DND-41 (cell line): ENCODE measurements around the gene RGS3.
"Not testable (repeated sequence)": the region's sequence is repeated elsewhere in the genome, so short reads cannot be mapped to it uniquely, and the experiment has no call there.

ENCODE experiments used
- ATAC-seq: fragments of 200-7000 bp; cut with Tn5 transposase; 3 replicates; pipeline ENCODE4 v1.9.1; 2021; ENCODE audit warnings: low read depth; ENCODE audit not compliant: insufficient read depth
- DNase-seq: peaks from one replicate; pipeline ENCODE4 v3.0.0-alpha.2; 2020
- H2AFZ ChIP-seq: 2 replicates; pipeline ENCODE4 v1.6.0; 2012; ENCODE audit warnings: low read depth, low read length
- H3K27ac ChIP-seq: 2 replicates; pipeline ENCODE4 v1.5.1; 2012; ENCODE audit warnings: low read length, inconsistent platforms
- H3K27me3 ChIP-seq: fragments of 200-600 bp; sonication (generic); 2 replicates; pipeline ENCODE4 v1.6.0; 2012; ENCODE audit warnings: low read length, mild to moderate bottlenecking, inconsistent platforms; ENCODE audit not compliant: insufficient read depth, poor library complexity
- H3K36me3 ChIP-seq: 2 replicates; pipeline ENCODE4 v1.5.1; 2012; ENCODE audit warnings: low read length, inconsistent platforms; ENCODE audit not compliant: insufficient read depth
- H3K4me1 ChIP-seq: 2 replicates; pipeline ENCODE4 v1.5.1; 2012; ENCODE audit warnings: mild to moderate bottlenecking, low read length; ENCODE audit not compliant: insufficient read depth
- H3K4me2 ChIP-seq: 2 replicates; pipeline ENCODE4 v1.6.0; 2012; ENCODE audit warnings: mild to moderate bottlenecking, moderate library complexity, low read length, inconsistent platforms; ENCODE audit not compliant: insufficient read depth
- H3K4me3 ChIP-seq, 2 experiments: fragments of 200-600 bp in 1 of 2; shearing (Covaris generic) in 1 of 2; 2 replicates each; pipeline ENCODE4 v1.5.1; 2012 to 2016; ENCODE audit warnings: inconsistent platforms in 2 of 2, low read length in 2 of 2, mild to moderate bottlenecking in 2 of 2, low read depth in 1 of 2, moderate library complexity in 1 of 2
- H3K79me2 ChIP-seq: 2 replicates; pipeline ENCODE4 v1.6.0; 2012; ENCODE audit warnings: low read length, inconsistent platforms; ENCODE audit not compliant: insufficient read depth
- H3K9ac ChIP-seq: 2 replicates; pipeline ENCODE4 v1.6.0; 2012; ENCODE audit warnings: low read depth, mild to moderate bottlenecking, inconsistent platforms, low read length, moderate library complexity
- H3K9me3 ChIP-seq: 2 replicates; pipeline ENCODE4 v1.5.1; 2012; ENCODE audit warnings: low read length, moderate library complexity, mild to moderate bottlenecking, inconsistent platforms; ENCODE audit not compliant: insufficient read depth, severe bottlenecking
- H4K20me1 ChIP-seq: 2 replicates; pipeline ENCODE4 v1.6.0; 2012; ENCODE audit warnings: low read length; ENCODE audit not compliant: insufficient read depth
- EZH2 ChIP-seq: IDR thresholded peaks from 3 replicates; pipeline ENCODE4 v1.6.1; 2012; ENCODE audit warnings: borderline replicate concordance, low read depth, mild to moderate bottlenecking, moderate library complexity, low read length, inconsistent platforms; ENCODE audit not compliant: severe bottlenecking
- TF ChIP-seq, protein P1 (sequence below): IDR thresholded peaks from 2 replicates; pipeline ENCODE4 v1.5.1; 2012; ENCODE audit warnings: borderline replicate concordance, low read length, moderate library complexity, mild to moderate bottlenecking; ENCODE audit not compliant: poor library complexity, severe bottlenecking; ENCODE audit errors: extremely low read depth

RGS3 gene

DNA sequence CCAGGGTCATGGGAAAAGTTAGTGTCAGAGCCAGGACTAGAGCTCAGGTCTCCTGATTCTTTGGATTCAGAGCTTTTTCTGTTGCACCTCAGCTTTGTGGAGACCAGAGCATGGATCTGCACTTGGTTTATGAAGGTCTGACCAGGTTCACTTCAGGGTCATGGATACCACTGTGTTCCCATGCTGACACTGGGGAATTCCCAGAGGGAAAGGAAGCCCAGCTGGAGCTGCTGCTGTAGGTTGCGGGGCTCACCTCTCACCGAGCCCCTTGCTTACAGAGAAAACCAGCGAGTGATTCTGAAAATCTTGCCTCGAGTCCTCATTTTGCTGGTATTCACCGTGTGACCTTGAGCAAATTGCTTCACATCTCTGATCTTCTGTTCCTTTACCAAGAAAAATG is 83.0 kb downstream of the RGS3 start:
- H3K9me3 ChIP-seq, result no peaks in the 10 kb centered on the region
- H2AFZ ChIP-seq, result no peak overlapping the region
- no peaks in the 10 kb centered on the region for H3K79me2 ChIP-seq
- no peaks in the 10 kb centered on the region for H4K20me1 ChIP-seq
- no peaks in the 10 kb centered on the region for H3K36me3 ChIP-seq
- DNase-seq, result no peak
- no peaks in the 10 kb centered on the region for H3K27me3 ChIP-seq
- no peak overlapping the region for H3K4me3 ChIP-seq
- TF ChIP-seq, protein P1, sequence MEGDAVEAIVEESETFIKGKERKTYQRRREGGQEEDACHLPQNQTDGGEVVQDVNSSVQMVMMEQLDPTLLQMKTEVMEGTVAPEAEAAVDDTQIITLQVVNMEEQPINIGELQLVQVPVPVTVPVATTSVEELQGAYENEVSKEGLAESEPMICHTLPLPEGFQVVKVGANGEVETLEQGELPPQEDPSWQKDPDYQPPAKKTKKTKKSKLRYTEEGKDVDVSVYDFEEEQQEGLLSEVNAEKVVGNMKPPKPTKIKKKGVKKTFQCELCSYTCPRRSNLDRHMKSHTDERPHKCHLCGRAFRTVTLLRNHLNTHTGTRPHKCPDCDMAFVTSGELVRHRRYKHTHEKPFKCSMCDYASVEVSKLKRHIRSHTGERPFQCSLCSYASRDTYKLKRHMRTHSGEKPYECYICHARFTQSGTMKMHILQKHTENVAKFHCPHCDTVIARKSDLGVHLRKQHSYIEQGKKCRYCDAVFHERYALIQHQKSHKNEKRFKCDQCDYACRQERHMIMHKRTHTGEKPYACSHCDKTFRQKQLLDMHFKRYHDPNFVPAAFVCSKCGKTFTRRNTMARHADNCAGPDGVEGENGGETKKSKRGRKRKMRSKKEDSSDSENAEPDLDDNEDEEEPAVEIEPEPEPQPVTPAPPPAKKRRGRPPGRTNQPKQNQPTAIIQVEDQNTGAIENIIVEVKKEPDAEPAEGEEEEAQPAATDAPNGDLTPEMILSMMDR, result no peak
- no peak for TF ChIP-seq EZH2
- no peaks in the 10 kb centered on the region for H3K4me1 ChIP-seq
- H3K27ac ChIP-seq, result no peak overlapping the region
- no peak for ATAC-seq
- H3K4me2 ChIP-seq, result no peak overlapping the region
- H3K9ac ChIP-seq, result no peak overlapping the region

DNA sequence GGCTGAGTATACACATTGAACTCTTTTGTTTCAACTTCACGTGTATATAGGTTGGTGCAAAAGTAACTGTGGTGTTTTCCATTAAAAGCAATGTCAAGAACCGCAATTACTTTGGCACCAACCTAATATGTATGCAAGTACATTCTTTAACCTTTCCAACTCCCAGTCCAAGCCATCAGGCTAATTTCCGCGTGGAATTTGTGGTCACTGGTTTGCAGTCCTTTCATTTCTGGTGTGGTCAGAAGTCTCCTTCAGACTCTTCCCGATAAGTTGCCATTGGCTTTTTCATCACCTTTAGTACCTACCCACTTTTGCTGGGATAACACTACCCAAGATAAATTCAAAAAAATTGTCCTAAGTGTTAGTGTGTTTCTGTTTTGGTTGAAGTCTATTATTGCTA is 84.0 kb downstream of the RGS3 start:
- H2AFZ ChIP-seq, result no peak overlapping the region
- TF ChIP-seq EZH2, result no peak
- TF ChIP-seq, protein P1, result no peak
- no peaks in the 10 kb centered on the region for H4K20me1 ChIP-seq
- no peak overlapping the region for H3K4me2 ChIP-seq
- H3K4me3 ChIP-seq, result no peak overlapping the region
- H3K36me3 ChIP-seq, result no peaks in the 10 kb centered on the region
- H3K27me3 ChIP-seq, result no peaks in the 10 kb centered on the region
- H3K79me2 ChIP-seq, result no peaks in the 10 kb centered on the region
- no peak for DNase-seq
- ATAC-seq, result no peak
- no peak overlapping the region for H3K9ac ChIP-seq
- no peak overlapping the region for H3K27ac ChIP-seq
- no peaks in the 10 kb centered on the region for H3K9me3 ChIP-seq
- H3K4me1 ChIP-seq, result no peaks in the 10 kb centered on the region

DNA sequence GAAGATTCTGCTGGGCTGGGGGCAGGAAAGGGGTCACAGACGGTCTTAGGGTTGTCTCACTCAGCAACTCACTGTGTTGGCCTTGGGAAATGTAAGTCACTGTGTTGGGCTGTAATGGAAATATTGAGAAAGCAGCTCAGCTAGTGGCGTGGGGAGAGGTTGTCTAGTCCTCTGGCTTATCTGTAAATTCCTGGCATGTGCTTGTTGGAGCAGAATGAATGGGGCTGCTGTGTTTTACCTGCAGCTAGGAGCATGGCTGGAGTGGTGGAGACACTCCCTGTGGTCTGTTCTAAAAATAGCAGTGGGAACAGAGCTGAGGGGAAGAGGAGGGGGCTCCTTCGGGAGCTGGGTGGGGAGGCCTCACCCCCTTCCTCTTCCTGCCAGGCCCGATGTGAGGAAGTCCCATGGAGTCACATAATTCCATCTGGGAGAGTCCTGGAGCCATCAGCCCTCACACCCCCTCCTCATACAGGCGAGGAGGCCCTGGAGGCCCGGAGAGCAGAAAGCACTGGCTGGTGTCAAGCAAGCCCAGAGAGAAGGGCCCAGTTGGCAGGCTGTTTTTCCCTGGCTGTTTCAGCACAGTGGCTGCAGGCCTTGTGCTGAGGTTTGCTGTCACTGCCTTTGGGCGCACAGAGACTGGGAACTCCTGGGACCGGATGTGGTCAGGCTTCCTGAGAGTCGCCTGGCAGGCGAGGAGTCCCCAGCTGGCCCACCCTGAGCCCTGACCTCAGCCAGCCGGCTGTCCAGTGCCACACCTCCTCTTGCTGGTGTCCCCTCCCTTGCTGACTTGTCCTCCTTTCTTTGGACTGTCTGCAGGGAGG is 84.9 kb downstream of the RGS3 start:
- no peak for TF ChIP-seq EZH2
- TF ChIP-seq, protein P1, result no peak
- Histone ChIP-seq H3K4me2 (no peak overlapping the region), H2AFZ (no peak overlapping the region), H4K20me1 (no peaks in the 10 kb centered on the region), H3K4me3 (no peak overlapping the region), H3K9ac (no peak overlapping the region), H3K4me1 (no peaks in the 10 kb centered on the region), H3K79me2 (no peaks in the 10 kb centered on the region), H3K9me3 (no peaks in the 10 kb centered on the region), H3K27me3 (no peaks in the 10 kb centered on the region), H3K36me3 (no peaks in the 10 kb centered on the region), H3K27ac (no peak overlapping the region)
- ATAC-seq, result no peak
- no peak for DNase-seq

DNA sequence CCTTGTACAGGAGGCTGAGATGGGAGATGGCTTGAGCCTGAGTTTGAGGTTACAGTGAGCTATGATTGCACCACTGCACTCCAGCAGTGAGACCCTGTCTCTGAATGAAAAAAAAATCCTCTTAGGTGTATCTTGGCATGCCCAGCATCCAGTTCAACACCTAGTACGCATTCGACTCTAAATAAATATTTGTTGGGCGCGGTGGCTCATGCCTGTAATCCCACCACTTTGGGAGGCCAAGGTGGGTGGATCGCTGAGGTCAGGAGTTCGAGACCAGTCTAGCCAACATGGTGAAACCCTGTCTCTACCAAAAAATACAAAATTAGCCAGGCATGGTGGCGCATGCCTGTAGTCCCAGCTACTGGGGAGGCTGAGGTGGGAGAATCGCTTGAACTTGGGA is 86.4 kb downstream of the RGS3 start:
- not testable (repeated sequence) for DNase-seq, ATAC-seq, H3K9ac ChIP-seq

More for the DNA sequence above, 86.4 kb downstream of the RGS3 start:
- H3K4me2 ChIP-seq, H3K4me3 ChIP-seq, H3K9me3 ChIP-seq, H3K4me1 ChIP-seq, H3K36me3 ChIP-seq, H2AFZ ChIP-seq, H4K20me1 ChIP-seq, H3K27ac ChIP-seq, H3K27me3 ChIP-seq, H3K79me2 ChIP-seq: not testable (repeated sequence)
